HS-27A (cell line): ENCODE results near the gene RACGAP1.

Experiments used
- DNase-seq: peaks from one replicate; pipeline ENCODE4 v3.0.0-alpha.2; 2012; ENCODE audit warnings: low read depth, missing footprints

The RACGAP1 gene

GRCh38 chr12:50025187-50026059 is at the start of gene RACGAP1:
Gene RACGAP1 (minus strand): TSS chr12:50025494. CDS start chr12:50016715, 8,779 bp downstream.
- peak; percentile 95 for DNase-seq

- DNase-seq = no peak
These were observed 48.4 kb upstream of the RACGAP1 start for GRCh38 chr12:50073712-50074111.

- DNase-seq = no peak
These were observed 47.9 kb upstream of the RACGAP1 start for GRCh38 chr12:50073206-50073605.

GRCh38 chr12:50072198-50072907 is 47.1 kb upstream of the RACGAP1 start:
- no peak for DNase-seq

GRCh38 chr12:50070314-50071060 is 45.2 kb upstream of the RACGAP1 start:
- DNase-seq = peak; percentile 61

- DNase-seq = no peak
These were observed 44.2 kb upstream of the RACGAP1 start for GRCh38 chr12:50069539-50069938.

GRCh38 chr12:50069069-50069468 is 43.8 kb upstream of the RACGAP1 start:
- DNase-seq = no peak

- no peak for DNase-seq
These were observed 41.1 kb upstream of the RACGAP1 start for GRCh38 chr12:50066402-50066801.

- DNase-seq = no peak
These were observed 40.5 kb upstream of the RACGAP1 start for GRCh38 chr12:50065726-50066310.

- DNase-seq = no peak
These were observed 37.6 kb upstream of the RACGAP1 start for GRCh38 chr12:50062728-50063460.

GRCh38 chr12:50061946-50062686 is 36.8 kb upstream of the RACGAP1 start:
- DNase-seq = no peak

GRCh38 chr12:50061171-50061570 is 35.9 kb upstream of the RACGAP1 start:
- no peak for DNase-seq

- no peak for DNase-seq
These were observed 34.8 kb upstream of the RACGAP1 start for GRCh38 chr12:50060120-50060468.

- no peak for DNase-seq
These were observed 34.3 kb upstream of the RACGAP1 start for GRCh38 chr12:50059440-50060119.

GRCh38 chr12:50058743-50059312 is 33.5 kb upstream of the RACGAP1 start:
- DNase-seq = no peak

GRCh38 chr12:50057896-50058670 is 32.8 kb upstream of the RACGAP1 start:
- no peak for DNase-seq

- DNase-seq = no peak
These were observed 31.9 kb upstream of the RACGAP1 start, which contains the start of gene ASIC1 for GRCh38 chr12:50057000-50057841. Gene ASIC1 (plus strand): TSS chr12:50057596. CDS start chr12:50058767, 1,171 bp downstream.

- DNase-seq = no peak
These were observed 31.3 kb upstream of the RACGAP1 start for GRCh38 chr12:50056639-50056976.
